Measurements from ENCODE around the gene CDKL5.

- TF ChIP-seq CTCF (IDR thresholded peaks at IDR 0.05; ENCODE audit: low read depth, low read length) (no peak), EZH2phosphoT487 (IDR thresholded peaks at IDR 0.05; ENCODE audit: low read depth) (no peak)
Measured at GRCh38 chrX:18394477-18394876, 30.9 kb upstream of the CDKL5 start.

All from OCI-LY3 (cell line).